BJ (cell line): Measurements from ENCODE around the gene ELF2. TPM values are rescaled to one million over a fixed set of nuclear protein-coding genes. Genes with fewer than 3 reads are reported as not detected.

ENCODE experiments used
- CTCF ChIA-PET: fragments of 350-600 bp; formaldehyde crosslinking; extraction: SDS; loops from one replicate; lab custom pipeline; 2021; ENCODE audit warnings: antibody characterized with exemption, inconsistent platforms; lab: Yijun Ruan, JAX
- POLR2A ChIA-PET: fragments of 300-600 bp; sonication (Branson Sonifier 250); formaldehyde crosslinking; extraction: SDS; loops from one replicate; lab custom pipeline; 2021; ENCODE audit warnings: antibody characterized with exemption; lab: Charles Lee
- DNase-seq: peaks from one replicate; pipeline ENCODE4 v3.0.0-alpha.2; 2011; ENCODE audit warnings: low read depth
- H3K27me3 ChIP-seq: 2 replicates; pipeline ENCODE4 v1.6.0; 2011; ENCODE audit warnings: low read length; ENCODE audit not compliant: control insufficient read depth, insufficient read depth
- H3K36me3 ChIP-seq: 2 replicates; pipeline ENCODE4 v1.5.1; 2011; ENCODE audit warnings: low read length; ENCODE audit not compliant: control insufficient read depth, insufficient read depth
- H3K4me3 ChIP-seq: 2 replicates; pipeline ENCODE4 v1.5.1; 2011; ENCODE audit warnings: low read depth, mild to moderate bottlenecking, control low read depth, low read length
- polyA plus RNA-seq: library from polyadenylated mRNA; depleted of rRNA; stranded (reverse); fragments of >200 nt; gene quantifications from 2 replicates; pipeline ENCODE4 v1.2.3, GENCODE V29; 2011
- TF ChIP-seq, protein P1 (sequence below): IDR thresholded peaks from 2 replicates; pipeline ENCODE4 v1.5.1; 2011; ENCODE audit warnings: low read depth, mild to moderate bottlenecking, control low read depth, inconsistent platforms, low read length, moderate library complexity; ENCODE audit not compliant: insufficient read depth

Gene ELF2
- polyA plus RNA-seq, 1 experiment: 23.9 TPM

DNA sequence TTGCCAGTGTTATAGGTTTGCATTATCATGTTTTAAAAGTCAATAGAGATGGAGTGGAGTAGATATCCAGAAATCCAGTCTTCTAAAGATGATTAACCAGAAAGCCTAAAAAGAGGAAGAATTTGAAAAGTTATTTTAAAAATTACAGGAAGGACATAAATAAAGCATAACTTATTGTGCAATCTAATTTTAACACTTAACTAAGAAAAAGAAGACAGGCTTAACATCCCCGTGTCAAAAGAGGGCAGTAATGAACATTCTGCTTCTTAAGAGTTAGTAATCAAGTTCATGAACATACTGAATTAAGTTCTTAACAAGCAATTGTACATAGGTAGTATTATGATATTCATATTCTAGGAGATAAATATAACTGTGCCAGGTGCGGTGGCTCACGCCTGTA, 39.3 kb downstream of the ELF2 start:
- Histone ChIP-seq H3K4me3 (no peak overlapping the region), H3K36me3 (no peaks in the 10 kb centered on the region), H3K27me3 (no peaks in the 10 kb centered on the region)
- TF ChIP-seq, protein P1, sequence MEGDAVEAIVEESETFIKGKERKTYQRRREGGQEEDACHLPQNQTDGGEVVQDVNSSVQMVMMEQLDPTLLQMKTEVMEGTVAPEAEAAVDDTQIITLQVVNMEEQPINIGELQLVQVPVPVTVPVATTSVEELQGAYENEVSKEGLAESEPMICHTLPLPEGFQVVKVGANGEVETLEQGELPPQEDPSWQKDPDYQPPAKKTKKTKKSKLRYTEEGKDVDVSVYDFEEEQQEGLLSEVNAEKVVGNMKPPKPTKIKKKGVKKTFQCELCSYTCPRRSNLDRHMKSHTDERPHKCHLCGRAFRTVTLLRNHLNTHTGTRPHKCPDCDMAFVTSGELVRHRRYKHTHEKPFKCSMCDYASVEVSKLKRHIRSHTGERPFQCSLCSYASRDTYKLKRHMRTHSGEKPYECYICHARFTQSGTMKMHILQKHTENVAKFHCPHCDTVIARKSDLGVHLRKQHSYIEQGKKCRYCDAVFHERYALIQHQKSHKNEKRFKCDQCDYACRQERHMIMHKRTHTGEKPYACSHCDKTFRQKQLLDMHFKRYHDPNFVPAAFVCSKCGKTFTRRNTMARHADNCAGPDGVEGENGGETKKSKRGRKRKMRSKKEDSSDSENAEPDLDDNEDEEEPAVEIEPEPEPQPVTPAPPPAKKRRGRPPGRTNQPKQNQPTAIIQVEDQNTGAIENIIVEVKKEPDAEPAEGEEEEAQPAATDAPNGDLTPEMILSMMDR: no peak
- ChIA-PET POLR2A (no interaction called here), CTCF (no interaction called here)
- no peak for DNase-seq

DNA sequence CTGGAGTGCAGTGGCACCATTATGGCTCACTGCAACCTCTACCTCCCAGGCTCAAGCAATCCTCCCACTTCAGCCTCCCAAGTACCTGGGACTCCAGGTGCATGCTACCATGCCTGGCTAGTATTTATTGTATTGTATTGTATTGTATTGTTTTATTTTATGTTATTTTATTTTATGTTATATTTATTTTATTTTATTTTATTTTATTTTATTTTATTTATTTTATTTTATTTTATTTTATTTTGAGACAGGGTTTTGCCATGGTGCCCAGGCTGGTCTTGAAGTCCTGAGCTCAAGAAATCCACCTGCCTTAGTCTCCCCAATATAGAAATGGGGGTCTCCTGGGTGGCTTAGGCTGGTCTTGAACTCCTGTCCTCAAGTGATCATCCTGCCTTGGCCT, 42.6 kb downstream of the ELF2 start:
- ChIA-PET CTCF (interaction anchor here (0.6 to 0.7 kb wide), 2 partner anchors 12 to 75 kb away, joined by 3 to 4 read pairs; no protein-coding TSS in a partner anchor), POLR2A (no interaction called here)
- no peak for DNase-seq
- TF ChIP-seq, protein P1: no peak
- no peaks in the 10 kb centered on the region for H3K27me3 ChIP-seq
- no peak overlapping the region for H3K4me3 ChIP-seq
- no peaks in the 10 kb centered on the region for H3K36me3 ChIP-seq

DNA sequence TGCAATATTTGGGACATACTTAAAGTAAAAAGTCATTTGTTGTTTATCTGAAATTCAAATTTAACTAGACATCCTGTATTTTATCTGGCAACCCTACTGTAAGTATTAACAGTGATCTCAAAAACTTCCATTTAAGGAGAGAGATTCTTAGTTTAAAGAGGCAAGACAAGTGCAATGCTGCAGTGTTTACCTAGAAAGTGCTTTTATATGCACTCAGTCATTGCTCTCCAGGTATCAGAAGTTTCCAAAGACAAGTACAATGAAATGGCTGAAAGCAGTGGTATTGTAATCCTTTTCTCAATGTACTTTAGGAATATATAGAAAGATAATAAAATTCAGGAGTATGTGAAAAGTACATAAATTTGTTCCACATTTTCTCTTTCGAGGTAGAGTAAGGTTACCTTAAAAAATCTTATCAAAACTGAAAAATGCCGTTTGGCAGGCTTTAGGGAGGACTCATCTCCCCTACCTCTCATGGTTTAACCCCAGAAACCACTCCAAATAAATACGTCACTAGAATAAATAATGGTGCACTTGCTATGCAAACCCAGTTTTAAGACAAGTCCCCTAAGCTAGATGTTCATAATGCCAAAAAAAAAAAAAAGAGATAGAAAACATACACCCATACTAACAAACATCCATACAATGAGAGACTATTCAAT, 45.7 kb downstream of the ELF2 start:
- POLR2A ChIA-PET: no interaction called here
- Histone ChIP-seq H3K36me3 (no peaks in the 10 kb centered on the region), H3K4me3 (no peak overlapping the region), H3K27me3 (no peaks in the 10 kb centered on the region)
- CTCF ChIA-PET: interaction anchor here (0.6 kb wide), 1 partner anchor 98 kb away, joined by 4 read pairs; no protein-coding TSS in a partner anchor
- TF ChIP-seq, protein P1: no peak
- no peak for DNase-seq

- ChIA-PET CTCF (interaction anchor here (1.1 kb wide), 1 partner anchor 13 kb away, joined by 3 read pairs; no protein-coding TSS in a partner anchor), POLR2A (no interaction called here)
- TF ChIP-seq, protein P1: no peak
- Histone ChIP-seq H3K27me3 (no peaks in the 10 kb centered on the region), H3K4me3 (no peak overlapping the region), H3K36me3 (no peaks in the 10 kb centered on the region)
- DNase-seq: no peak
These were observed 47.8 kb downstream of the ELF2 start for GRCh38 chr4:139129206-139129605.

GRCh38 chr4:139126898-139127297, 50.1 kb downstream of the ELF2 start:
- H3K4me3 ChIP-seq: no peak overlapping the region
- ChIA-PET POLR2A (no interaction called here), CTCF (no interaction called here)
- no peaks in the 10 kb centered on the region for H3K27me3 ChIP-seq
- TF ChIP-seq, protein P1: no peak
- no peak for DNase-seq
- no peaks in the 10 kb centered on the region for H3K36me3 ChIP-seq
